Measurements from ENCODE around the gene MTHFSD. TPM values are rescaled to one million over a fixed set of nuclear protein-coding genes. Genes with fewer than 3 reads are reported as not detected.

The MTHFSD gene, protein sequence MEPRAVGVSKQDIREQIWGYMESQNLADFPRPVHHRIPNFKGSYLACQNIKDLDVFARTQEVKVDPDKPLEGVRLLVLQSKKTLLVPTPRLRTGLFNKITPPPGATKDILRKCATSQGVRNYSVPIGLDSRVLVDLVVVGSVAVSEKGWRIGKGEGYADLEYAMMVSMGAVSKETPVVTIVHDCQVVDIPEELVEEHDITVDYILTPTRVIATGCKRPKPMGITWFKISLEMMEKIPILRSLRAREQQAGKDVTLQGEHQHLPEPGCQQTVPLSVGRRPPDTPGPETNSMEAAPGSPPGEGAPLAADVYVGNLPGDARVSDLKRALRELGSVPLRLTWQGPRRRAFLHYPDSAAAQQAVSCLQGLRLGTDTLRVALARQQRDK
- total RNA-seq = 15.8 and 16.1 TPM in 2 replicates

DNA sequence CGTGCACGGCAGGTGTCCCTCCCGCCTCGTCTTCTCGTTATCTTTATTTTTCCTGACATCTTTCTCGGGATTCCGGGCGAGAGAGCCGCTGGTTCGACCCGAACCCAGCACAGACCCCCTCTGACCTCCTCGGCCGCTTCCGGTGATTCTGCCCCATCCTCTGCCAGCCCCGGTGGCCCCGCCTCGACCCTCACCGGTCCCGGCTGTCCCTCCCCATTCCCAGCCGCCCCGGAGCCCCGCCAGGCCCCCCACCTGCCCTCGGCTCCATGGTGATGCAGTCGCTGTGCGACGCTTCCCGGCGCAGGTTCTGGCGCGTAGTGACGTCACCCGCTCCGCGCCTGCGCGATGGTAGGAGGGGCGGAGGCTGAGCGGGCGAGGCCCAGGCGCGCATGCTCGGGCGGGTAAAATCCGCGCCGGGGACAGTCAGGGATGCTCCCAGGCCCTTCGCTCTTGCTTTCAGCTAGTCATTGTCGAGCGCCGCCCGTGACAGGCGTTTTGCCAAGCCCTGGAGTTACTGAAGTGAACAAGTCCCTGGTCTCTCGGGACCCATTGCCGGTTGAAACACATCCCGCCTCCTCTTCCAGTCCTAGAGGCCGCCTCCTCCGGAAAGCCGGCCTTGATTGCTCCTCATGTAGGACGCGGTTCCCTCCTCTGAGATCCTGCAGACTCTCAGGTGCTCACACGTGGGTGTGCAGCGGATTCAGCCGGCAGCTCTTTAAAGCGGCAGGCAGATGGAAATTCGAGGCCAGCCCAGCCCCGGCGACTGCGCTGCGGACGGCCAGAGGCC lies at the start of gene MTHFSD:
MTHFSD (minus strand) TSS at position 319 of the 787 bp plus-strand sequence; CDS start at position 268, 51 bp downstream.

DNA sequence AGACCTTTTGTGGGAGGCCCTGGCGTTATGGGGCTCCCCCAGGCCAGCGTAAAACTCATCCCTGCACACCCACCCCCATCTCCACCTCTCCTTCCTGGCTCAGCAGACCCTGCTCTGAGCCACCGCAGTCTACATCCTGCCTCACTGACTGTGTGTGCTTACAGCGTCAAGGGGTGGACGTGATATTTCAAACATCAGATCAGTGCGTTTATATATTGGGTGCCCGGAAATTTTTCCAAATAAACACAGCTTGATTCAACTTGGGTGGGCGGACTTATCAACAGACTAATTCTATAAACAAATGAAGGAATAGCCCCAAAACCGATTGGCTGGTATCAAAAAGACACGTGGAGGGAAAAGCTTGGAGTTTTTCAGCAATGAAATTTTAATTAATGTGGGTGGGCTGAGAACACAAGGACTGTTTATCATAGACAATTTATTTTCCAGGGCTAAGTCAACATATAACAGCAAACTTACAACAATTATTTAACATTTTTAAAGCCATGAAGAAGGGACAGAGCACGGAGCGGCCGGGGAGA lies 23.1 kb upstream of the MTHFSD start, which contains the start of gene FOXL1:
FOXL1 (plus strand) TSS at position 489 of the 539 bp plus-strand sequence. CDS start 175 bp downstream, outside the sequence.

DNA sequence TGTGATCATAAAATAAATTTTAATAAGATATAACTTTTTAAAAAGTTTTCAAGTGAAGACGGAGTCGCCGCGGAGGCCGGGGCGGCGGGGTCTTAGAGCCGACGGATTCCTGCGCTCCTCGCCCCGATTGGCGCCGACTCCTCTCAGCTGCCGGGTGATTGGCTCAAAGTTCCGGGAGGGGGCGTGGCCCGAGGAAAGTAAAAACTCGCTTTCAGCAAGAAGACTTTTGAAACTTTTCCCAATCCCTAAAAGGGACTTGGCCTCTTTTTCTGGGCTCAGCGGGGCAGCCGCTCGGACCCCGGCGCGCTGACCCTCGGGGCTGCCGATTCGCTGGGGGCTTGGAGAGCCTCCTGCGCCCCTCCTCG lies 11.5 kb upstream of the MTHFSD start, which contains the start of gene FOXC2:
FOXC2 (plus strand) TSS at position 229 of the 365 bp plus-strand sequence. CDS start 507 bp downstream, outside the sequence.

DNA sequence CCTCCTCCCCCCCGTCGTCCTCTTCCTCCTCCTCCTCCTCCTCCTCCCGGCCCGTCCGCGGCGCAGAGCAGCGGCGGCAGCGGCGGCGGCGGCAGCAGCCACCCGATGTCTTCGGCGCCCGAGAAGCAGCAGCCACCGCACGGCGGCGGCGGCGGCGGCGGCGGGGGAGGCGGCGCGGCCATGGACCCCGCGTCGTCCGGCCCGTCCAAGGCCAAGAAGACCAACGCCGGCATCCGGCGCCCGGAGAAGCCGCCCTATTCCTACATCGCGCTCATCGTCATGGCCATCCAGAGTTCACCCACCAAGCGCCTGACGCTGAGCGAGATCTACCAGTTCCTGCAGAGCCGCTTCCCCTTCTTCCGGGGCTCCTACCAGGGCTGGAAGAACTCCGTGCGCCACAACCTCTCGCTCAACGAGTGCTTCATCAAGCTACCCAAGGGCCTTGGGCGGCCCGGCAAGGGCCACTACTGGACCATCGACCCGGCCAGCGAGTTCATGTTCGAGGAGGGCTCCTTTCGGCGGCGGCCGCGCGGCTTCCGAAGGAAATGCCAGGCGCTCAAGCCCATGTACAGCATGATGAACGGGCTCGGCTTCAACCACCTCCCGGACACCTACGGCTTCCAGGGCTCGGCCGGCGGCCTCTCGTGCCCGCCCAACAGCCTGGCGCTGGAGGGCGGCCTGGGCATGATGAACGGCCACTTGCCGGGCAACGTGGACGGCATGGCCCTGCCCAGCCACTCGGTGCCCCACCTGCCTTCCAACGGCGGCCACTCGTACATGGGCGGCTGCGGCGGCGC lies 44.4 kb downstream of the MTHFSD start, which contains the start of gene FOXF1:
FOXF1 (plus strand) TSS at position 63 of the 797 bp plus-strand sequence; CDS start at position 106, 43 bp downstream.

Other genes with a start within 250 kb of the MTHFSD start
- gene FOXF1, start 44.7 kb downstream of the MTHFSD start, total RNA-seq = not detected in 2 replicates
- 0.49 TPM in 1 of 2 replicates, not detected in the other for gene FOXC2, start 11.6 kb upstream of the MTHFSD start, total RNA-seq
- 6.0 and 7.9 TPM in 2 replicates for gene FOXL1, start 23.3 kb upstream of the MTHFSD start, total RNA-seq